Keratinocyte (primary cell): ENCODE data around the gene STK32B.

ENCODE experiments used
- CTCF ChIP-seq, 3 experiments: IDR thresholded peaks in 1 of 3; conservative IDR thresholded peaks in 1 of 3; optimal IDR thresholded peaks in 1 of 3; 2 replicates in 2 of 3; 3 replicates in 1 of 3; pipeline versions ENCODE3 to v1.5.1; 2011; ENCODE audit warnings: low read length in 3 of 3, mild to moderate bottlenecking in 3 of 3, moderate library complexity in 2 of 3, control low read depth in 1 of 3, inconsistent platforms in 1 of 3; ENCODE audit not compliant: insufficient read depth in 2 of 3; ENCODE audit errors: extremely low read depth in 1 of 3
- EZH2 ChIP-seq: IDR thresholded peaks from one replicate; pipeline ENCODE4 v1.6.1; 2012; ENCODE audit warnings: inconsistent platforms, mild to moderate bottlenecking, low read length, moderate library complexity

- TF ChIP-seq CTCF (optimal IDR thresholded peaks at IDR 0.05 in 1 of 3, IDR thresholded peaks at IDR 0.05 in 1 of 3, conservative IDR thresholded peaks at IDR 0.05 in 1 of 3; ENCODE audit: extremely low read depth in 1 of 3, insufficient read depth in 2 of 3, low read length in 3 of 3) (no peak), EZH2 (no peak)
These were observed 418.6 kb downstream of the STK32B start for GRCh38 chr4:5469861-5470260.
